ENCODE results near the gene ZNF598.
"Not testable (repeated sequence)": the region's sequence is repeated elsewhere in the genome, so short reads cannot be mapped to it uniquely, and the experiment has no call there.

GRCh38 chr16:1957434-1958142 lies 52.0 kb downstream of the ZNF598 start:
- not testable (repeated sequence) for TF ChIP-seq CTCF (tag by site-specific recombination; IDR thresholded peaks at IDR 0.05); YY1 (tag by site-specific recombination; IDR thresholded peaks at IDR 0.05); HOXD13 (CRISPR knock-in tag; IDR thresholded peaks at IDR 0.05; ENCODE audit: borderline replicate concordance); ZNF114 (tag by site-specific recombination; IDR thresholded peaks at IDR 0.05); PRDM10 (tag by site-specific recombination; IDR thresholded peaks at IDR 0.05); ZNF274 (IDR thresholded peaks at IDR 0.05; ENCODE audit: low read length); ZNF274 (tag by site-specific recombination; IDR thresholded peaks at IDR 0.05; ENCODE audit: borderline replicate concordance); ZNF37A (tag by site-specific recombination; IDR thresholded peaks at IDR 0.05); ZNF155 (tag by site-specific recombination; IDR thresholded peaks at IDR 0.05); HIC1 (tag by site-specific recombination; IDR thresholded peaks at IDR 0.05); ZBTB10 (tag by site-specific recombination; IDR thresholded peaks at IDR 0.05); ZNF350 (tag by site-specific recombination; IDR thresholded peaks at IDR 0.05)
